NCI-H1694 treated with DMSO at 0.1 percent for 48 hours (cell line): ENCODE data around the gene LTBP3.

Experiments used
- DNase-seq: peaks from one replicate; lab custom pipeline; 2025; lab: John Stamatoyannopoulos, UW

LTBP3 gene

GRCh38 chr11:65554057-65554818, 3.9 kb downstream of the LTBP3 start:
- DNase-seq = no peak

- DNase-seq = no peak
Observed at GRCh38 chr11:65553301-65554001, 4.7 kb downstream of the LTBP3 start.

- DNase-seq = no peak
Observed at GRCh38 chr11:65552388-65552951, 5.7 kb downstream of the LTBP3 start.

- no peak for DNase-seq
Observed at GRCh38 chr11:65551572-65552387, 6.4 kb downstream of the LTBP3 start.

- no peak for DNase-seq
Observed at GRCh38 chr11:65549096-65549495, 9.1 kb downstream of the LTBP3 start.

GRCh38 chr11:65548395-65548794, 9.8 kb downstream of the LTBP3 start:
- no peak for DNase-seq

- DNase-seq = no peak
Observed at GRCh38 chr11:65547446-65548125, 10.6 kb downstream of the LTBP3 start.

- no peak for DNase-seq
Observed at GRCh38 chr11:65546217-65546958, 11.8 kb downstream of the LTBP3 start.

GRCh38 chr11:65545853-65546216, 12.3 kb downstream of the LTBP3 start:
- DNase-seq = no peak

GRCh38 chr11:65542738-65543390, 15.3 kb downstream of the LTBP3 start:
- no peak for DNase-seq

GRCh38 chr11:65541093-65541982, 16.8 kb downstream of the LTBP3 start:
- no peak for DNase-seq

- peak; percentile 59 for DNase-seq
Observed at GRCh38 chr11:65540290-65541092, 17.7 kb downstream of the LTBP3 start.

GRCh38 chr11:65539744-65540289, 18.3 kb downstream of the LTBP3 start:
- peak; percentile 40 for DNase-seq

GRCh38 chr11:65538915-65539743, 19.0 kb downstream of the LTBP3 start:
- DNase-seq = no peak

- DNase-seq = no peak
Observed at GRCh38 chr11:65538232-65538914, 19.8 kb downstream of the LTBP3 start.

GRCh38 chr11:65537620-65538231, 20.4 kb downstream of the LTBP3 start:
- no peak for DNase-seq

- no peak for DNase-seq
Observed at GRCh38 chr11:65537296-65537597, 20.9 kb downstream of the LTBP3 start.
